ENCODE results near the gene CCN5. TPM values are rescaled to one million over a fixed set of nuclear protein-coding genes. Genes with fewer than 3 reads are reported as not detected.
A peak's percentile ranks its signal among the peaks of the same experiment; 100 is the strongest.

The CCN5 gene
- total and polyA plus RNA-seq, 2 of the 13 experiments (the other 11 are each of a cell fraction or from before 2014, with no cell fraction given): 0.12 TPM; not detected in 1

DNA sequence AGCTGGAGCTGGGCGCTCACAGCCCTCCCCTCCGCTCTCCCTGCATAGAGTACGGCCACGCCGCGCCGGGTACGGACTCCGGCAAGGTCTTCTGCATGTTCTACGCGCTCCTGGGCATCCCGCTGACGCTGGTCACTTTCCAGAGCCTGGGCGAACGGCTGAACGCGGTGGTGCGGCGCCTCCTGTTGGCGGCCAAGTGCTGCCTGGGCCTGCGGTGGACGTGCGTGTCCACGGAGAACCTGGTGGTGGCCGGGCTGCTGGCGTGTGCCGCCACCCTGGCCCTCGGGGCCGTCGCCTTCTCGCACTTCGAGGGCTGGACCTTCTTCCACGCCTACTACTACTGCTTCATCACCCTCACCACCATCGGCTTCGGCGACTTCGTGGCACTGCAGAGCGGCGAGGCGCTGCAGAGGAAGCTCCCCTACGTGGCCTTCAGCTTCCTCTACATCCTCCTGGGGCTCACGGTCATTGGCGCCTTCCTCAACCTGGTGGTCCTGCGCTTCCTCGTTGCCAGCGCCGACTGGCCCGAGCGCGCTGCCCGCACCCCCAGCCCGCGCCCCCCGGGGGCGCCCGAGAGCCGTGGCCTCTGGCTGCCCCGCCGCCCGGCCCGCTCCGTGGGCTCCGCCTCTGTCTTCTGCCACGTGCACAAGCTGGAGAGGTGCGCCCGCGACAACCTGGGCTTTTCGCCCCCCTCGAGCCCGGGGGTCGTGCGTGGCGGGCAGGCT, 35.1 kb downstream of the CCN5 start (continued):
- TF ChIP-seq, protein P1, sequence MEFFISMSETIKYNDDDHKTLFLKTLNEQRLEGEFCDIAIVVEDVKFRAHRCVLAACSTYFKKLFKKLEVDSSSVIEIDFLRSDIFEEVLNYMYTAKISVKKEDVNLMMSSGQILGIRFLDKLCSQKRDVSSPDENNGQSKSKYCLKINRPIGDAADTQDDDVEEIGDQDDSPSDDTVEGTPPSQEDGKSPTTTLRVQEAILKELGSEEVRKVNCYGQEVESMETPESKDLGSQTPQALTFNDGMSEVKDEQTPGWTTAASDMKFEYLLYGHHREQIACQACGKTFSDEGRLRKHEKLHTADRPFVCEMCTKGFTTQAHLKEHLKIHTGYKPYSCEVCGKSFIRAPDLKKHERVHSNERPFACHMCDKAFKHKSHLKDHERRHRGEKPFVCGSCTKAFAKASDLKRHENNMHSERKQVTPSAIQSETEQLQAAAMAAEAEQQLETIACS (CRISPR knock-in tag; IDR thresholded peaks at IDR 0.05): no peak
- TF ChIP-seq FOXK1 (CRISPR knock-in tag; IDR thresholded peaks at IDR 0.05; ENCODE audit: borderline replicate concordance, low read depth): no peak
- 0 out of 2 replicates have a peak, but pooled peaks have one; percentile 15 for TF ChIP-seq FOXO1 (CRISPR knock-in tag; IDR thresholded peaks at IDR 0.05)
- TF ChIP-seq, protein P2, sequence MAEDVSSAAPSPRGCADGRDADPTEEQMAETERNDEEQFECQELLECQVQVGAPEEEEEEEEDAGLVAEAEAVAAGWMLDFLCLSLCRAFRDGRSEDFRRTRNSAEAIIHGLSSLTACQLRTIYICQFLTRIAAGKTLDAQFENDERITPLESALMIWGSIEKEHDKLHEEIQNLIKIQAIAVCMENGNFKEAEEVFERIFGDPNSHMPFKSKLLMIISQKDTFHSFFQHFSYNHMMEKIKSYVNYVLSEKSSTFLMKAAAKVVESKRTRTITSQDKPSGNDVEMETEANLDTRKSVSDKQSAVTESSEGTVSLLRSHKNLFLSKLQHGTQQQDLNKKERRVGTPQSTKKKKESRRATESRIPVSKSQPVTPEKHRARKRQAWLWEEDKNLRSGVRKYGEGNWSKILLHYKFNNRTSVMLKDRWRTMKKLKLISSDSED (CRISPR knock-in tag; IDR thresholded peaks at IDR 0.05): 0 out of 2 replicates have a peak, but pooled peaks have one; percentile 36
- TF ChIP-seq KLF9 (CRISPR knock-in tag; IDR thresholded peaks at IDR 0.05; ENCODE audit: low read depth): no peak
- no peak for TF ChIP-seq ZNF616 (CRISPR knock-in tag; IDR thresholded peaks at IDR 0.05; ENCODE audit: low read depth)
- no peak for TF ChIP-seq SP140L (CRISPR knock-in tag; IDR thresholded peaks at IDR 0.05; ENCODE audit: borderline replicate concordance)
- TF ChIP-seq MEIS2 (CRISPR knock-in tag; IDR thresholded peaks at IDR 0.05): no peak
- no peak for TF ChIP-seq KAT2B (IDR thresholded peaks at IDR 0.05; ENCODE audit: borderline replicate concordance, low read depth, low read length)
- no peak for TF ChIP-seq MYNN (CRISPR knock-in tag; IDR thresholded peaks at IDR 0.05; ENCODE audit: low read depth)
- TF ChIP-seq MTF2 (CRISPR knock-in tag; IDR thresholded peaks at IDR 0.05; ENCODE audit: borderline replicate concordance): no peak
- TF ChIP-seq KLF16 (CRISPR knock-in tag; IDR thresholded peaks at IDR 0.05): no peak
- TF ChIP-seq, protein P3, sequence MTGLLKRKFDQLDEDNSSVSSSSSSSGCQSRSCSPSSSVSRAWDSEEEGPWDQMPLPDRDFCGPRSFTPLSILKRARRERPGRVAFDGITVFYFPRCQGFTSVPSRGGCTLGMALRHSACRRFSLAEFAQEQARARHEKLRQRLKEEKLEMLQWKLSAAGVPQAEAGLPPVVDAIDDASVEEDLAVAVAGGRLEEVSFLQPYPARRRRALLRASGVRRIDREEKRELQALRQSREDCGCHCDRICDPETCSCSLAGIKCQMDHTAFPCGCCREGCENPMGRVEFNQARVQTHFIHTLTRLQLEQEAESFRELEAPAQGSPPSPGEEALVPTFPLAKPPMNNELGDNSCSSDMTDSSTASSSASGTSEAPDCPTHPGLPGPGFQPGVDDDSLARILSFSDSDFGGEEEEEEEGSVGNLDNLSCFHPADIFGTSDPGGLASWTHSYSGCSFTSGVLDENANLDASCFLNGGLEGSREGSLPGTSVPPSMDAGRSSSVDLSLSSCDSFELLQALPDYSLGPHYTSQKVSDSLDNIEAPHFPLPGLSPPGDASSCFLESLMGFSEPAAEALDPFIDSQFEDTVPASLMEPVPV (CRISPR knock-in tag; IDR thresholded peaks at IDR 0.05): 0 out of 2 replicates have a peak, but pooled peaks have one; percentile 45
- TF ChIP-seq ZNF207 (IDR thresholded peaks at IDR 0.05; ENCODE audit: borderline replicate concordance): no peak
- TF ChIP-seq GABPB1 (CRISPR knock-in tag; IDR thresholded peaks at IDR 0.05): peak; percentile 38; the same call in 1 of the 2 replicates
- TF ChIP-seq FOXA1 (IDR thresholded peaks at IDR 0.05): no peak
- no peak for TF ChIP-seq FOXA1 (CRISPR knock-in tag; IDR thresholded peaks at IDR 0.05)
- no peak for TF ChIP-seq TOPORS (CRISPR knock-in tag; IDR thresholded peaks at IDR 0.05)
- TF ChIP-seq ESRRA (CRISPR knock-in tag; IDR thresholded peaks at IDR 0.05; ENCODE audit: low read depth): no peak
- TF ChIP-seq TGIF2 (CRISPR knock-in tag; IDR thresholded peaks at IDR 0.05): no peak
- TF ChIP-seq, protein P4, sequence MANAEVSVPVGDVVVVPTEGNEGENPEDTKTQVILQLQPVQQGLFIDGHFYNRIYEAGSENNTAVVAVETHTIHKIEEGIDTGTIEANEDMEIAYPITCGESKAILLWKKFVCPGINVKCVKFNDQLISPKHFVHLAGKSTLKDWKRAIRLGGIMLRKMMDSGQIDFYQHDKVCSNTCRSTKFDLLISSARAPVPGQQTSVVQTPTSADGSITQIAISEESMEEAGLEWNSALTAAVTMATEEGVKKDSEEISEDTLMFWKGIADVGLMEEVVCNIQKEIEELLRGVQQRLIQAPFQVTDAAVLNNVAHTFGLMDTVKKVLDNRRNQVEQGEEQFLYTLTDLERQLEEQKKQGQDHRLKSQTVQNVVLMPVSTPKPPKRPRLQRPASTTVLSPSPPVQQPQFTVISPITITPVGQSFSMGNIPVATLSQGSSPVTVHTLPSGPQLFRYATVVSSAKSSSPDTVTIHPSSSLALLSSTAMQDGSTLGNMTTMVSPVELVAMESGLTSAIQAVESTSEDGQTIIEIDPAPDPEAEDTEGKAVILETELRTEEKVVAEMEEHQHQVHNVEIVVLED (CRISPR knock-in tag; IDR thresholded peaks at IDR 0.05; ENCODE audit: borderline replicate concordance): no peak
